BE2C (cell line): Measurements from ENCODE around the gene CDNF.

Experiments used
- DNase-seq: peaks from one replicate; pipeline ENCODE4 v3.0.0-alpha.2; 2020
- H3K27me3 ChIP-seq: fragments of 250-450 bp; sonication (Bioruptor Pico); 2 replicates; pipeline ENCODE4 v1.5.1; 2020; ENCODE audit warnings: mild to moderate bottlenecking
- H3K36me3 ChIP-seq: fragments of 250-450 bp; sonication (Bioruptor Pico); 2 replicates; pipeline ENCODE4 v1.5.1; 2020; ENCODE audit warnings: mild to moderate bottlenecking
- H3K4me1 ChIP-seq: fragments of 250-450 bp; sonication (Bioruptor Pico); 2 replicates; pipeline ENCODE4 v1.5.1; 2020
- H3K4me3 ChIP-seq: 2 replicates; pipeline ENCODE4 v1.5.1; 2011; ENCODE audit warnings: low read depth, low read length
- H3K9me3 ChIP-seq: fragments of 250-450 bp; sonication (Bioruptor Pico); 2 replicates; pipeline ENCODE4 v1.5.1; 2020
- CTCF ChIP-seq: IDR thresholded peaks from 2 replicates; pipeline ENCODE4 v1.5.1; 2012; ENCODE audit warnings: mild to moderate bottlenecking, low read depth, low read length

The CDNF gene

GRCh38 chr10:14806318-14806717 is 31.5 kb downstream of the CDNF start:
- Histone ChIP-seq H3K36me3 (no peaks in the 10 kb centered on the region), H3K9me3 (no peaks in the 10 kb centered on the region; the same call in 1 of the 2 replicates), H3K27me3 (no peaks in the 10 kb centered on the region), H3K4me3 (no peak overlapping the region), H3K4me1 (no peaks in the 10 kb centered on the region)
- TF ChIP-seq CTCF, result no peak
- no peak for DNase-seq

- no peak for DNase-seq
- H3K27me3 ChIP-seq, result no peaks in the 10 kb centered on the region
- no peak overlapping the region for H3K4me3 ChIP-seq
- no peaks in the 10 kb centered on the region for H3K4me1 ChIP-seq
- no peak for TF ChIP-seq CTCF
- no peaks in the 10 kb centered on the region for H3K36me3 ChIP-seq
- H3K9me3 ChIP-seq, result no peaks in the 10 kb centered on the region; the same call in 1 of the 2 replicates
Observed at GRCh38 chr10:14803827-14804226, 34.0 kb downstream of the CDNF start.

GRCh38 chr10:14801723-14802122 is 36.1 kb downstream of the CDNF start:
- TF ChIP-seq CTCF, result peak; percentile 34; the same call in 1 of the 2 replicates

GRCh38 chr10:14800397-14800796 is 37.4 kb downstream of the CDNF start:
- no peak for TF ChIP-seq CTCF
- Histone ChIP-seq H3K4me1 (no peaks in the 10 kb centered on the region), H3K4me3 (no peak overlapping the region), H3K27me3 (no peaks in the 10 kb centered on the region), H3K36me3 (no peaks in the 10 kb centered on the region), H3K9me3 (no peaks in the 10 kb centered on the region)
- DNase-seq, result no peak

More at GRCh38 chr10:14801723-14802122, 36.1 kb downstream of the CDNF start:
- Histone ChIP-seq H3K4me1 (no peaks in the 10 kb centered on the region), H3K36me3 (no peaks in the 10 kb centered on the region), H3K9me3 (no peaks in the 10 kb centered on the region; the same call in 1 of the 2 replicates), H3K4me3 (no peak overlapping the region), H3K27me3 (no peaks in the 10 kb centered on the region)
- DNase-seq, result peak; percentile 21

GRCh38 chr10:14798636-14799035 is 39.2 kb downstream of the CDNF start:
- Histone ChIP-seq H3K4me3 (no peak overlapping the region), H3K9me3 (no peaks in the 10 kb centered on the region), H3K4me1 (no peaks in the 10 kb centered on the region), H3K36me3 (no peaks in the 10 kb centered on the region), H3K27me3 (no peaks in the 10 kb centered on the region)
- no peak for DNase-seq
- no peak for TF ChIP-seq CTCF

GRCh38 chr10:14787938-14788337 is 49.9 kb downstream of the CDNF start:
- no peak for TF ChIP-seq CTCF
- H3K27me3 ChIP-seq, result no peaks in the 10 kb centered on the region
- no peaks in the 10 kb centered on the region for H3K36me3 ChIP-seq
- H3K4me1 ChIP-seq, result no peaks in the 10 kb centered on the region
- H3K4me3 ChIP-seq, result no peak overlapping the region
- DNase-seq, result no peak
- H3K9me3 ChIP-seq, result no peaks in the 10 kb centered on the region
